ENCODE measurements around the gene SIPA1L3.

Gene SIPA1L3

GRCh38 chr19:38203197-38203596 is 296.2 kb downstream of the SIPA1L3 start:
- Histone ChIP-seq H3K27ac (ENCODE audit: low read depth, low read length) (no peak overlapping the region), H3K9ac (ENCODE audit: low read depth, low read length) (no peak overlapping the region), H3K36me3 (ENCODE audit: insufficient read depth, low read length) (peaks cover 19% of the 10 kb centered on the region), H3K4me3 (ENCODE audit: low read length) (no peak overlapping the region), H3K27me3 (ENCODE audit: insufficient read depth, low read length) (no peaks in the 10 kb centered on the region), H3K9me3 (ENCODE audit: insufficient read depth, low read depth, low read length) (no peaks in the 10 kb centered on the region), H3K4me1 (ENCODE audit: insufficient read depth, low read length) (0 out of 2 replicates have a peak, but pooled peaks cover 6% of the 10 kb centered on the region)
- WGBS, result 87% methylated on average over 13 of the region's 13 CpGs

GRCh38 chr19:38204096-38204495 is 297.1 kb downstream of the SIPA1L3 start:
- H3K9ac ChIP-seq (ENCODE audit: low read depth, low read length), result no peak overlapping the region
- H3K4me3 ChIP-seq (ENCODE audit: low read length), result no peak overlapping the region
- no peak overlapping the region for H3K27ac ChIP-seq (ENCODE audit: low read depth, low read length)
- no peaks in the 10 kb centered on the region for H3K9me3 ChIP-seq (ENCODE audit: insufficient read depth, low read depth, low read length)
- H3K27me3 ChIP-seq (ENCODE audit: insufficient read depth, low read length), result no peaks in the 10 kb centered on the region
- H3K36me3 ChIP-seq (ENCODE audit: insufficient read depth, low read length), result peaks cover 19% of the 10 kb centered on the region
- H3K4me1 ChIP-seq (ENCODE audit: insufficient read depth, low read length), result 0 out of 2 replicates have a peak, but pooled peaks cover 6% of the 10 kb centered on the region
- WGBS, result 93% methylated on average over 7 of the region's 8 CpGs

GRCh38 chr19:38204728-38205127 is 297.7 kb downstream of the SIPA1L3 start:
- H3K9ac ChIP-seq (ENCODE audit: low read depth, low read length), result no peak overlapping the region
- H3K4me1 ChIP-seq (ENCODE audit: insufficient read depth, low read length), result 0 out of 2 replicates have a peak, but pooled peaks cover 6% of the 10 kb centered on the region
- H3K27ac ChIP-seq (ENCODE audit: low read depth, low read length), result no peak overlapping the region
- WGBS, result 94% methylated on average over 8 of the region's 8 CpGs
- no peaks in the 10 kb centered on the region for H3K27me3 ChIP-seq (ENCODE audit: insufficient read depth, low read length)
- peaks cover 19% of the 10 kb centered on the region for H3K36me3 ChIP-seq (ENCODE audit: insufficient read depth, low read length)
- H3K4me3 ChIP-seq (ENCODE audit: low read length), result no peak overlapping the region
- no peaks in the 10 kb centered on the region for H3K9me3 ChIP-seq (ENCODE audit: insufficient read depth, low read depth, low read length)

- Histone ChIP-seq H3K4me1 (ENCODE audit: insufficient read depth, low read length) (0 out of 2 replicates have a peak, but pooled peaks cover 6% of the 10 kb centered on the region), H3K27me3 (ENCODE audit: insufficient read depth, low read length) (no peaks in the 10 kb centered on the region), H3K4me3 (ENCODE audit: low read length) (no peak overlapping the region), H3K9ac (ENCODE audit: low read depth, low read length) (peak overlapping the region; percentile 39; the same call in 1 of the 2 replicates), H3K9me3 (ENCODE audit: insufficient read depth, low read depth, low read length) (no peaks in the 10 kb centered on the region), H3K27ac (ENCODE audit: low read depth, low read length) (no peak overlapping the region), H3K36me3 (ENCODE audit: insufficient read depth, low read length) (peaks cover 13% of the 10 kb centered on the region)
- 88% methylated on average over 36 of the region's 36 CpGs for whole genome bisulfite sequencing
Observed at GRCh38 chr19:38206006-38206745, 299.2 kb downstream of the SIPA1L3 start.

GRCh38 chr19:38206928-38207327 is 299.9 kb downstream of the SIPA1L3 start:
- Histone ChIP-seq H3K4me1 (ENCODE audit: insufficient read depth, low read length) (0 out of 2 replicates have a peak, but pooled peaks cover 6% of the 10 kb centered on the region), H3K4me3 (ENCODE audit: low read length) (no peak overlapping the region), H3K9me3 (ENCODE audit: insufficient read depth, low read depth, low read length) (no peaks in the 10 kb centered on the region), H3K27me3 (ENCODE audit: insufficient read depth, low read length) (no peaks in the 10 kb centered on the region), H3K36me3 (ENCODE audit: insufficient read depth, low read length) (peaks cover 8% of the 10 kb centered on the region), H3K27ac (ENCODE audit: low read depth, low read length) (no peak overlapping the region), H3K9ac (ENCODE audit: low read depth, low read length) (no peak overlapping the region)
- 87% methylated on average over 16 of the region's 16 CpGs for WGBS

- Histone ChIP-seq H3K27ac (ENCODE audit: low read depth, low read length) (no peak overlapping the region), H3K9me3 (ENCODE audit: insufficient read depth, low read depth, low read length) (no peaks in the 10 kb centered on the region)
Observed at GRCh38 chr19:38207543-38207942, 300.5 kb downstream of the SIPA1L3 start.

GRCh38 chr19:38208571-38208970 is 301.6 kb downstream of the SIPA1L3 start:
- 0 out of 2 replicates have a peak, but pooled peaks cover 6% of the 10 kb centered on the region for H3K4me1 ChIP-seq (ENCODE audit: insufficient read depth, low read length)
- H3K9me3 ChIP-seq (ENCODE audit: insufficient read depth, low read depth, low read length), result no peaks in the 10 kb centered on the region
- no peaks in the 10 kb centered on the region; the same call in 1 of the 2 replicates for H3K36me3 ChIP-seq (ENCODE audit: insufficient read depth, low read length)
- no peak overlapping the region for H3K9ac ChIP-seq (ENCODE audit: low read depth, low read length)
- WGBS, result 86% methylated on average over 3 of the region's 3 CpGs
- no peak overlapping the region for H3K4me3 ChIP-seq (ENCODE audit: low read length)
- no peaks in the 10 kb centered on the region for H3K27me3 ChIP-seq (ENCODE audit: insufficient read depth, low read length)
- H3K27ac ChIP-seq (ENCODE audit: low read depth, low read length), result no peak overlapping the region

More at GRCh38 chr19:38207543-38207942, 300.5 kb downstream of the SIPA1L3 start:
- 51% methylated on average over 9 of the region's 12 CpGs for WGBS
- Histone ChIP-seq H3K36me3 (ENCODE audit: insufficient read depth, low read length) (peaks cover 5% of the 10 kb centered on the region), H3K9ac (ENCODE audit: low read depth, low read length) (no peak overlapping the region), H3K4me1 (ENCODE audit: insufficient read depth, low read length) (0 out of 2 replicates have a peak, but pooled peaks cover 6% of the 10 kb centered on the region), H3K4me3 (ENCODE audit: low read length) (no peak overlapping the region), H3K27me3 (ENCODE audit: insufficient read depth, low read length) (no peaks in the 10 kb centered on the region)

GRCh38 chr19:38209152-38209551 is 302.1 kb downstream of the SIPA1L3 start:
- Histone ChIP-seq H3K27ac (ENCODE audit: low read depth, low read length) (peak overlapping the region; percentile 44; the same call in 1 of the 2 replicates), H3K9me3 (ENCODE audit: insufficient read depth, low read depth, low read length) (no peaks in the 10 kb centered on the region), H3K9ac (ENCODE audit: low read depth, low read length) (peak overlapping the region; percentile 50), H3K4me1 (ENCODE audit: insufficient read depth, low read length) (0 out of 2 replicates have a peak, but pooled peaks cover 6% of the 10 kb centered on the region), H3K36me3 (ENCODE audit: insufficient read depth, low read length) (no peaks in the 10 kb centered on the region; the same call in 1 of the 2 replicates), H3K27me3 (ENCODE audit: insufficient read depth, low read length) (no peaks in the 10 kb centered on the region), H3K4me3 (ENCODE audit: low read length) (peak overlapping the region; percentile 59)
- WGBS, result 5% methylated on average over 5 of the region's 5 CpGs

- H3K27me3 ChIP-seq (ENCODE audit: insufficient read depth, low read length), result no peaks in the 10 kb centered on the region
- peak overlapping the region; percentile 59 for H3K4me3 ChIP-seq (ENCODE audit: low read length)
- no peaks in the 10 kb centered on the region; the same call in 1 of the 2 replicates for H3K36me3 ChIP-seq (ENCODE audit: insufficient read depth, low read length)
- 0 out of 2 replicates have a peak, but pooled peaks cover 6% of the 10 kb centered on the region for H3K4me1 ChIP-seq (ENCODE audit: insufficient read depth, low read length)
- H3K27ac ChIP-seq (ENCODE audit: low read depth, low read length), result peak overlapping the region; percentile 44; the same call in 1 of the 2 replicates
- no peaks in the 10 kb centered on the region for H3K9me3 ChIP-seq (ENCODE audit: insufficient read depth, low read depth, low read length)
- 2% methylated on average over 29 of the region's 30 CpGs for WGBS
- peak overlapping the region; percentile 50 for H3K9ac ChIP-seq (ENCODE audit: low read depth, low read length)
Observed at GRCh38 chr19:38209671-38210457, 302.9 kb downstream of the SIPA1L3 start.

GRCh38 chr19:38210458-38210987 is 303.5 kb downstream of the SIPA1L3 start:
- H3K36me3 ChIP-seq (ENCODE audit: insufficient read depth, low read length), result no peaks in the 10 kb centered on the region; the same call in 1 of the 2 replicates
- WGBS, result under 1% methylated on average over 24 of the region's 24 CpGs
- peak overlapping the region; percentile 39; the same call in 1 of the 2 replicates for H3K27ac ChIP-seq (ENCODE audit: low read depth, low read length)
- H3K27me3 ChIP-seq (ENCODE audit: insufficient read depth, low read length), result no peaks in the 10 kb centered on the region
- 0 out of 2 replicates have a peak, but pooled peaks cover 6% of the 10 kb centered on the region for H3K4me1 ChIP-seq (ENCODE audit: insufficient read depth, low read length)
- peak overlapping the region; percentile 59 for H3K4me3 ChIP-seq (ENCODE audit: low read length)
- H3K9me3 ChIP-seq (ENCODE audit: insufficient read depth, low read depth, low read length), result no peaks in the 10 kb centered on the region
- peak overlapping the region; percentile 50; the same call in 1 of the 2 replicates for H3K9ac ChIP-seq (ENCODE audit: low read depth, low read length)

Measured in HUES64 (cell line).